Retinal pigment epithelial cell (primary cell): ENCODE data around the gene DGCR2.
"Not testable (repeated sequence)": the region's sequence is repeated elsewhere in the genome, so short reads cannot be mapped to it uniquely, and the experiment has no call there.

Source experiments
- DNase-seq: peaks from one replicate; pipeline ENCODE4 v3.0.0-alpha.2; 2010; ENCODE audit warnings: low read depth
- H3K4me3 ChIP-seq: 2 replicates; pipeline ENCODE4 v1.5.1; 2011; ENCODE audit warnings: mild to moderate bottlenecking, low read length, control low read depth, moderate library complexity
- CTCF ChIP-seq: conservative IDR thresholded peaks from 2 replicates; pipeline ENCODE4 v1.5.1; 2011; ENCODE audit warnings: low read depth, low read length, control low read depth, inconsistent platforms

The DGCR2 gene

GRCh38 chr22:19022755-19023154 lies 99.5 kb downstream of the DGCR2 start:
- TF ChIP-seq CTCF = no peak
- no peak overlapping the region for H3K4me3 ChIP-seq
- no peak for DNase-seq

- TF ChIP-seq CTCF = no peak
- DNase-seq = no peak
- H3K4me3 ChIP-seq = no peak overlapping the region
Observed at GRCh38 chr22:19019679-19020032, 102.6 kb downstream of the DGCR2 start.

DNA sequence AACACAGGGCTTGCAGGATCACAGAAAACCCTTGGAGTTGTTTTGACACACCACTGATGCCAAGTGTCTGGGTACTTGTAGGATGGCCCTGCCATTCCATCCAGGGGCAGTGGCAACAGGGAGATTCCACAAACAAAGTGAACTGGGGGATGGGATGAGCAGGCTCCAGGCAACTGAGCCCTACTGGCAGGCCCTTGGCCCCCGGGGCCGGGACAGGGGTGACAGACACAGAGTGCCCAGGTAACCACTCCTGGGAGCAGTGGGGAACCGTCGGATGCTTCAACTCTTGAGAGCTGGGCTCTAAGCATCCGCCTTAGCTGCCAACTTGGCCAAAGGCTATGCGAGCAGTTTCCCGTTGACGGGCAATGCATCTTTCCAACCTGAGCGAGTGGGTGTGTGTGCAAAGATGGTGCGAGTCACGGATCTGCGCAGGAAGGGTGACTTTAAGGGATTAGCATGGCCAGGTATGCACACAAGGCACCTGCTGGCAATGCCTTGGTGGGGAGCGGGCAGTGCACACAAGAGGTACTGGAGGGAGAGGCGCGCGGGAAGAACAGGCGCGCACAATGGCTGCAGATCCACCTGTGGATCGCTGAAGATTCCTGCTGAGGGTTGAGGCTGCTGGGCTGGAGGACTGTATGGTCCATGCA lies 103.1 kb downstream of the DGCR2 start:
- H3K4me3 ChIP-seq = no peak overlapping the region
- no peak for TF ChIP-seq CTCF
- no peak for DNase-seq

- no peak for DNase-seq
- no peak overlapping the region for H3K4me3 ChIP-seq
- no peak for TF ChIP-seq CTCF
Observed at GRCh38 chr22:19018256-19018655, 104.0 kb downstream of the DGCR2 start.

DNA sequence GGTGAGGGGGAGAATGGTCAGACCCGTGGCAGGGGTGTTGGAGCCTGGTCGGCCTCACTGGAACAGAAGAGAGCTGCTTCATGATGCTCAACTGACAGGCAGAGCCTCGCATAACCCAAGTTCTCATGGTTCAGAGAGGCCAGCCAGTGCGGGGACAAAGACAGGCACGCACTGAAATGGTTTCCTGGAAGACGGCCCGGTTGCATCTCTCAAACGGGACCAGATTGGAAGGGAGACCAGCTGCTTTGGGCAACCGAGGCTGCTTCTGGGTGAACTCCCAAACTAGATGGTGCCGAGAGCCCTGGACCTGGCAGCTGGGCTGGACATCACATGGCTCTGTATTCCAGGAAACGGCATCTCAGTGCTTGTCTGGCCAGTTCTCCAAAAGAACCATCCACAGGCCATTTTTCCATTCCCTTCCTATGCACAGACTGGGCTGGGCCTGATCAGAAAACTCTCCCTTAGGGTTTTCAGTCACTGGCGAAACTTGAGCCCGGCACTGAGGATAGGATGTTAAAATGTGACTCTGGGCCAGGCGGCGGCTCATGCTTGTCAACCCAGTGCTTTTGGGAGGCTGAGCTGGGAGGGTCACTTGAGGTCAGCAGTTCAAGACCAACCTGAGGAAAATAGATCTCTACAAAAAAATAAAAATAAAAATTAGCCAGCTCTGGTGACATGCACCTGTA lies 106.0 kb downstream of the DGCR2 start:
- no peak for TF ChIP-seq CTCF
- no peak for DNase-seq
- no peak overlapping the region for H3K4me3 ChIP-seq

DNA sequence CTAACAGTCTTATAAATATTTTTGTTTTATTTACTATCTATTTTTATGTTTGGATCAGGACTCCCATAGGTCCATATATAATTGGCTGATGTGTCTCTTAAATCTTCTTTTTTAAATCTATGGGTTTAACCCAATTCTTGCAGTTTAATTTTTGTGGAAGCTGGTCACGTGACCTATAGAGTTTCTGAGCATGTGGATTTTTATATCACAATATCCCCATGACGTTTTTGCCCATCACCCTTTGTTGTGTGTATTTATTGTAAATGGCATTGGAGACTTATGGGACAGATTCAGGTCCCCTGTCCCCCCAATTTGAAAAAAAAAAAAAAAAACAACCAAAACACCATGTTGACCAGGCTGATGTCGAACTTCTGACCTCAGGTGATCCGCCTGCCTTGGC lies 107.3 kb downstream of the DGCR2 start:
- TF ChIP-seq CTCF = no peak
- no peak for DNase-seq
- no peak overlapping the region for H3K4me3 ChIP-seq

DNA sequence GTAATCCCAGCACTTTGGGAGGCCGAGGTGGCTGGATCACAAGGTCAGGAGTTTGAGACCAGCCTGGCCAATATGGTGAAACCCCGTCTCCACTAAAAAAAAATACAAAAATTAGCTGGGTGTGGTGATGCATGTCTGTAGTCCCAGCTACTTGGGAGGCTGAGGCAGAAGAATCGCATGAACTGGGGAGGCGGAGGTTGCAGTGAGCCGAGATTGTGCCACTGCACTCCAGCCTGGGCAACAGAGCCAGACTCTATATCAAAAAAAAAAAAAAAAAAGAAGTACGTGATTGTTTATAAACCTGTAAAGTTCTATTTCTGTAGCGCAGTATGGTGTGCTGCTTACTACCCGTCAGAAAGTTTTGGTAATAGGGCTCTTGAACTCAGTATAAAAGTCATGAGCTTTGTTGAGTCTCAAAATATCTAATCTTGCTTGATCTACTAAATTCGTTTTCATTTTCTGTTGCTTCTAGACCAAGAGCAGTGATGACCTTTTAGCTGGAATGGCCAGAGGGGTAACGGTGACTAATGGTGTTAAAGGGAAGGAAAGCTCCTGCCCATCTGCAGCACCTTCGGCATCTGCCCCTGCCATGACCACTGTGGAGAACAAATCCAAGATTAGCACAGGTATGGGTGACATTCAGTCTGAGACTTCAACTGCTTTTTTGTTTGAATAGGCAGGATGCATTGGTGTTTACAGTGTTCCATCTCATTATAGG lies 108.2 kb downstream of the DGCR2 start:
- not testable (repeated sequence) for DNase-seq, H3K4me3 ChIP-seq

GRCh38 chr22:19013411-19013810 lies 108.8 kb downstream of the DGCR2 start:
- DNase-seq, H3K4me3 ChIP-seq: not testable (repeated sequence)
